ENCODE data around the gene OR1J4. TPM values are rescaled to one million over a fixed set of nuclear protein-coding genes. Genes with fewer than 3 reads are reported as not detected.
"Not testable (repeated sequence)": the region's sequence is repeated elsewhere in the genome, so short reads cannot be mapped to it uniquely, and the experiment has no call there.

Gene OR1J4
- total and polyA plus RNA-seq, 4 experiments from 2014 or later, result not detected

DNA sequence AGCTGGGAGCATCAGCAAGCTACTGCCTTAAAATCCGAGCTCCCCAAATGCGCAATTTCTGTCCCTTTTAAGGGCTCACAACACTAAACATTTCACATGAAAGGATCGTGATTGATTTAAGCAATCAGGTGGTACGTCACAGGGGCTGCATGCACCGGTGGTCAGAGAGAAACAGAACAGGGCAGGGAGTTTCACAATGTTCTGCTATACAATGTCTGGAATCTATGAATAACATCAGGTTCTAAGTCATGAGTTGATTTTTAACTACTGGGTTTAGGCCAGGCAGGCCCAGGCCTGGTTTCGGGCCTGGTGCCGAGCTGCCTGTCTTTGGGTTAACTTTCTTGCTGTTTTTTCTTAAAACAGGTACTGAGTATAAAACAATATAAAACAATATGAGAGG lies 18.1 kb downstream of the OR1J4 start:
- H3K4me3 ChIP-seq (ENCODE audit: low read length in 2 of 2); DNase-seq; POLR2A ChIA-PET (ENCODE audit: partially characterized antibody); H3K4me1 ChIP-seq (ENCODE audit: insufficient read depth, low read length); H3K27me3 Mint-ChIP-seq; CTCF ChIA-PET (ENCODE audit: partially characterized antibody); H3K9me3 Mint-ChIP-seq; H3K9me3 ChIP-seq (ENCODE audit: control insufficient read depth in 1 of 2, low read length in 2 of 2); H3K36me3 ChIP-seq (ENCODE audit: insufficient read depth, low read length); H3K4me1 Mint-ChIP-seq; H3K27ac ChIP-seq (ENCODE audit: low read depth, low read length); H3K27ac Mint-ChIP-seq; H3K36me3 Mint-ChIP-seq; intact Hi-C loops (cut with micrococcal nuclease); H3K4me3 Mint-ChIP-seq; H3K27me3 ChIP-seq (ENCODE audit: insufficient read depth, low read length): not testable (repeated sequence)

DNA sequence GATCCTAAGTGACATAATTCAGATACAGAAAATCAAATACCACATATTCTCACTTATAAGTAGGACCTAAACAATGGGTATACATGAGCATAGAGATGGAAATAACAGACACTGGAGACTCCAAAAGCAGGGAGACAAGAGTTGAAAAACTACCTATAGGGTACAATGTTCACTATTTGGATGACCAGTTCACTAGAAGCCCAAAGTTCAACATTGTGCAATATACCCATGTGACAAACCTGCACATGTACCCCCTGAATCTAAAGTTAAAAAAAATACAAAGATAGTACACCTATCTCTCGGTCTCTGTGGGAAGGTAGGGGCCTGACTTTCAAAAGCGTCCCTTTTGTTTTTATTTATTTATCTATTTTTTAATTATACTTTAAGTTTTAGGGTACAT lies 19.8 kb downstream of the OR1J4 start:
- POLR2A ChIA-PET (ENCODE audit: partially characterized antibody), result no interaction called here
- Histone ChIP-seq H3K4me1 (ENCODE audit: insufficient read depth, low read length) (no peaks in the 10 kb centered on the region), H3K27me3 (ENCODE audit: insufficient read depth, low read length) (no peaks in the 10 kb centered on the region), H3K36me3 (ENCODE audit: insufficient read depth, low read length) (no peaks in the 10 kb centered on the region), H3K27ac (ENCODE audit: low read depth, low read length) (no peak overlapping the region), H3K4me3 (ENCODE audit: low read length in 2 of 2) (no peak overlapping the region), H3K9me3 (ENCODE audit: control insufficient read depth in 1 of 2, low read length in 2 of 2) (no peaks in the 10 kb centered on the region)
- no peak overlapping the region for H3K27ac Mint-ChIP-seq
- intact Hi-C loops (cut with micrococcal nuclease), result no loop called here
- no peak overlapping the region for H3K4me3 Mint-ChIP-seq
- CTCF ChIA-PET (ENCODE audit: partially characterized antibody), result no interaction called here
- H3K9me3 Mint-ChIP-seq, result peaks cover 0 to 7% (median 0%) of the 10 kb centered on the region in 8 donors
- H3K4me1 Mint-ChIP-seq, result no peaks in the 10 kb centered on the region
- H3K36me3 Mint-ChIP-seq, result no peaks in the 10 kb centered on the region
- DNase-seq, result no peak
- H3K27me3 Mint-ChIP-seq, result peaks cover 4 to 6% of the 10 kb centered on the region in 2 donors

GRCh38 chr9:122546196-122546595 lies 27.3 kb downstream of the OR1J4 start:
- no peak overlapping the region for H3K4me3 Mint-ChIP-seq
- no peak overlapping the region for H3K27ac Mint-ChIP-seq
- ChIA-PET CTCF (ENCODE audit: partially characterized antibody) (no interaction called here), POLR2A (ENCODE audit: partially characterized antibody) (no interaction called here)
- no peaks in the 10 kb centered on the region for H3K4me1 Mint-ChIP-seq
- no peaks in the 10 kb centered on the region for H3K9me3 ChIP-seq (ENCODE audit: control insufficient read depth in 1 of 2, low read length in 2 of 2)
- no peaks in the 10 kb centered on the region for H3K36me3 Mint-ChIP-seq
- no peaks in the 10 kb centered on the region for H3K36me3 ChIP-seq (ENCODE audit: insufficient read depth, low read length)
- H3K27ac ChIP-seq (ENCODE audit: low read depth, low read length), result no peak overlapping the region
- H3K27me3 ChIP-seq (ENCODE audit: insufficient read depth, low read length), result no peaks in the 10 kb centered on the region
- no peak for DNase-seq
- intact Hi-C loops (cut with micrococcal nuclease), result no loop called here
- no peaks in the 10 kb centered on the region for H3K4me1 ChIP-seq (ENCODE audit: insufficient read depth, low read length)
- H3K4me3 ChIP-seq (ENCODE audit: low read length in 2 of 2), result no peak overlapping the region
- peaks cover 0 to 2% (median 0%) of the 10 kb centered on the region in 8 donors for H3K9me3 Mint-ChIP-seq
- peaks cover 5 to 18% of the 10 kb centered on the region in 2 donors for H3K27me3 Mint-ChIP-seq

DNA sequence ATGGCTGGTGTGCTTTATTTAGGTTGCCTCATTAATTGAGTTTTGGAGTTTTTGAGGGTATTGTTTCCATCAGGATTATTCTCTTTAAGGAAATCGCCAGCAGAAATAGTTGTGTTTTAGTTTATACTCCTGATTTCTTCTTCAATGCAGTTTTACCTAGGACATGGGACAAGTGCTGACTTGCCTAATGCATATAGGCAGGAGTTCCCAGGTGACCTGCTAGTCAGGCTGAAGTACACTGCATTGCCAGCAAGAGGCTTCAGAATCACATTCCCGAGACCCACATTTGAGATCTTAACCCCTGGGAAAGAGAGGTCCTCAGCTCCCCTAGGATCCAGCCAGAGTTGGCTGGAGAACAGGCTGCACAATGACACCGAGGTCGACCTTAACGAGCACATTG lies 32.4 kb downstream of the OR1J4 start:
- no peaks in the 10 kb centered on the region for H3K4me1 ChIP-seq (ENCODE audit: insufficient read depth, low read length)
- no peaks in the 10 kb centered on the region for H3K27me3 ChIP-seq (ENCODE audit: insufficient read depth, low read length)
- Mint-ChIP-seq H3K27me3 (peaks cover 9 to 15% of the 10 kb centered on the region in 2 donors), H3K27ac (no peak overlapping the region), H3K36me3 (no peaks in the 10 kb centered on the region), H3K9me3 (peaks cover 0 to 2% (median 0%) of the 10 kb centered on the region in 8 donors), H3K4me3 (no peak overlapping the region), H3K4me1 (no peaks in the 10 kb centered on the region)
- H3K4me3 ChIP-seq (ENCODE audit: low read length in 2 of 2), result no peak overlapping the region
- H3K36me3 ChIP-seq (ENCODE audit: insufficient read depth, low read length), result no peaks in the 10 kb centered on the region
- intact Hi-C loops (cut with micrococcal nuclease), result no loop called here
- ChIA-PET POLR2A (ENCODE audit: partially characterized antibody) (no interaction called here), CTCF (ENCODE audit: partially characterized antibody) (no interaction called here)
- DNase-seq, result no peak
- H3K9me3 ChIP-seq (ENCODE audit: control insufficient read depth in 1 of 2, low read length in 2 of 2), result no peaks in the 10 kb centered on the region
- no peak overlapping the region for H3K27ac ChIP-seq (ENCODE audit: low read depth, low read length)

GRCh38 chr9:122552812-122553211 lies 33.9 kb downstream of the OR1J4 start, which contains the start of gene OR1N2:
Gene OR1N2 (plus strand): TSS chr9:122553112. CDS start chr9:122553212, 100 bp downstream.
- peaks cover 0 to 2% (median 0%) of the 10 kb centered on the region in 8 donors for H3K9me3 Mint-ChIP-seq
- Histone ChIP-seq H3K4me1 (ENCODE audit: insufficient read depth, low read length) (no peaks in the 10 kb centered on the region), H3K4me3 (ENCODE audit: low read length in 2 of 2) (no peak within 1 kb of the TSS), H3K36me3 (ENCODE audit: insufficient read depth, low read length) (no peaks in the 10 kb centered on the region), H3K27ac (ENCODE audit: low read depth, low read length) (no peak within 1 kb of the TSS), H3K27me3 (ENCODE audit: insufficient read depth, low read length) (no peaks in the 10 kb centered on the region), H3K9me3 (ENCODE audit: control insufficient read depth in 1 of 2, low read length in 2 of 2) (no peaks in the 10 kb centered on the region)
- no peak within 1 kb of the TSS for H3K27ac Mint-ChIP-seq
- DNase-seq, result no peak
- POLR2A ChIA-PET (ENCODE audit: partially characterized antibody), result no interaction called here
- H3K4me1 Mint-ChIP-seq, result no peaks in the 10 kb centered on the region
- CTCF ChIA-PET (ENCODE audit: partially characterized antibody), result no interaction called here
- H3K27me3 Mint-ChIP-seq, result peaks cover 7 to 11% of the 10 kb centered on the region in 2 donors
- no peak within 1 kb of the TSS for H3K4me3 Mint-ChIP-seq
- no peaks in the 10 kb centered on the region for H3K36me3 Mint-ChIP-seq
- intact Hi-C loops (cut with micrococcal nuclease), result no loop called here

GRCh38 chr9:122561446-122561845 lies 42.5 kb downstream of the OR1J4 start:
- Mint-ChIP-seq H3K27me3 (peaks cover 19 to 25% of the 10 kb centered on the region in 2 donors), H3K4me3 (no peak overlapping the region), H3K4me1 (no peaks in the 10 kb centered on the region), H3K27ac (no peak overlapping the region), H3K9me3 (peaks cover 0 to 25% (median 15%) of the 10 kb centered on the region in 8 donors), H3K36me3 (no peaks in the 10 kb centered on the region)
- no peak overlapping the region for H3K27ac ChIP-seq (ENCODE audit: low read depth, low read length)
- ChIA-PET CTCF (ENCODE audit: partially characterized antibody) (no interaction called here), POLR2A (ENCODE audit: partially characterized antibody) (no interaction called here)
- H3K36me3 ChIP-seq (ENCODE audit: insufficient read depth, low read length), result no peaks in the 10 kb centered on the region
- no peaks in the 10 kb centered on the region for H3K27me3 ChIP-seq (ENCODE audit: insufficient read depth, low read length)
- H3K9me3 ChIP-seq (ENCODE audit: control insufficient read depth in 1 of 2, low read length in 2 of 2), result no peaks in the 10 kb centered on the region
- DNase-seq, result no peak
- no peaks in the 10 kb centered on the region for H3K4me1 ChIP-seq (ENCODE audit: insufficient read depth, low read length)
- H3K4me3 ChIP-seq (ENCODE audit: low read length in 2 of 2), result no peak overlapping the region
- intact Hi-C loops (cut with micrococcal nuclease), result no loop called here

GRCh38 chr9:122562134-122562760 lies 43.3 kb downstream of the OR1J4 start:
- H3K9me3 Mint-ChIP-seq, result peaks cover 0 to 27% (median 15%) of the 10 kb centered on the region in 8 donors
- DNase-seq, result no peak
- peaks cover 19 to 27% of the 10 kb centered on the region in 2 donors for H3K27me3 Mint-ChIP-seq
- H3K27ac Mint-ChIP-seq, result no peak overlapping the region
- H3K36me3 ChIP-seq (ENCODE audit: insufficient read depth, low read length), result no peaks in the 10 kb centered on the region
- no peaks in the 10 kb centered on the region for H3K36me3 Mint-ChIP-seq
- no peak overlapping the region for H3K27ac ChIP-seq (ENCODE audit: low read depth, low read length)
- intact Hi-C loops (cut with micrococcal nuclease), result no loop called here
- no peaks in the 10 kb centered on the region for H3K27me3 ChIP-seq (ENCODE audit: insufficient read depth, low read length)
- H3K4me1 Mint-ChIP-seq, result no peaks in the 10 kb centered on the region
- no peak overlapping the region for H3K4me3 Mint-ChIP-seq
- no peaks in the 10 kb centered on the region for H3K9me3 ChIP-seq (ENCODE audit: control insufficient read depth in 1 of 2, low read length in 2 of 2)
- CTCF ChIA-PET (ENCODE audit: partially characterized antibody), result no interaction called here
- no peaks in the 10 kb centered on the region for H3K4me1 ChIP-seq (ENCODE audit: insufficient read depth, low read length)
- no peak overlapping the region for H3K4me3 ChIP-seq (ENCODE audit: low read length in 2 of 2)
- POLR2A ChIA-PET (ENCODE audit: partially characterized antibody), result no interaction called here

- H3K27me3 Mint-ChIP-seq, result peaks cover 10% of the 10 kb centered on the region in 2 donors
Observed at GRCh38 chr9:122567901-122568300, 49.0 kb downstream of the OR1J4 start.

More at GRCh38 chr9:122567901-122568300, 49.0 kb downstream of the OR1J4 start:
- Histone ChIP-seq H3K27ac (ENCODE audit: low read depth, low read length) (no peak overlapping the region), H3K4me3 (ENCODE audit: low read length in 2 of 2) (no peak overlapping the region), H3K36me3 (ENCODE audit: insufficient read depth, low read length) (no peaks in the 10 kb centered on the region), H3K9me3 (ENCODE audit: control insufficient read depth in 1 of 2, low read length in 2 of 2) (no peaks in the 10 kb centered on the region), H3K4me1 (ENCODE audit: insufficient read depth, low read length) (no peaks in the 10 kb centered on the region), H3K27me3 (ENCODE audit: insufficient read depth, low read length) (no peaks in the 10 kb centered on the region)
- ChIA-PET CTCF (ENCODE audit: partially characterized antibody) (no interaction called here), POLR2A (ENCODE audit: partially characterized antibody) (no interaction called here)
- intact Hi-C loops (cut with micrococcal nuclease), result no loop called here
- no peak for DNase-seq
- Mint-ChIP-seq H3K9me3 (peaks cover 0 to 11% (median 5%) of the 10 kb centered on the region in 8 donors), H3K4me1 (no peaks in the 10 kb centered on the region), H3K36me3 (no peaks in the 10 kb centered on the region), H3K4me3 (no peak overlapping the region), H3K27ac (no peak overlapping the region)

Measured in CD4-positive, alpha-beta memory T cell (primary cell).